ENCODE measurements around the gene DNAH8.

- TF ChIP-seq POLR2A (IDR thresholded peaks at IDR 0.05) = no peak
- TF ChIP-seq, protein P1, sequence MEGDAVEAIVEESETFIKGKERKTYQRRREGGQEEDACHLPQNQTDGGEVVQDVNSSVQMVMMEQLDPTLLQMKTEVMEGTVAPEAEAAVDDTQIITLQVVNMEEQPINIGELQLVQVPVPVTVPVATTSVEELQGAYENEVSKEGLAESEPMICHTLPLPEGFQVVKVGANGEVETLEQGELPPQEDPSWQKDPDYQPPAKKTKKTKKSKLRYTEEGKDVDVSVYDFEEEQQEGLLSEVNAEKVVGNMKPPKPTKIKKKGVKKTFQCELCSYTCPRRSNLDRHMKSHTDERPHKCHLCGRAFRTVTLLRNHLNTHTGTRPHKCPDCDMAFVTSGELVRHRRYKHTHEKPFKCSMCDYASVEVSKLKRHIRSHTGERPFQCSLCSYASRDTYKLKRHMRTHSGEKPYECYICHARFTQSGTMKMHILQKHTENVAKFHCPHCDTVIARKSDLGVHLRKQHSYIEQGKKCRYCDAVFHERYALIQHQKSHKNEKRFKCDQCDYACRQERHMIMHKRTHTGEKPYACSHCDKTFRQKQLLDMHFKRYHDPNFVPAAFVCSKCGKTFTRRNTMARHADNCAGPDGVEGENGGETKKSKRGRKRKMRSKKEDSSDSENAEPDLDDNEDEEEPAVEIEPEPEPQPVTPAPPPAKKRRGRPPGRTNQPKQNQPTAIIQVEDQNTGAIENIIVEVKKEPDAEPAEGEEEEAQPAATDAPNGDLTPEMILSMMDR (IDR thresholded peaks at IDR 0.05) = no peak
- no peak for TF ChIP-seq POLR2AphosphoS5 (IDR thresholded peaks at IDR 0.05)
- TF ChIP-seq EP300 (IDR thresholded peaks at IDR 0.05) = no peak
Observed at GRCh38 chr6:38805127-38805655, 90.1 kb downstream of the DNAH8 start.
